H1 (cell line): ENCODE results near the gene KTN1. TPM values are rescaled to one million over a fixed set of nuclear protein-coding genes. Genes with fewer than 3 reads are reported as not detected.

ENCODE experiments used
- KDM4A ChIP-seq: IDR thresholded peaks from one replicate; pipeline ENCODE4 v1.7.1; 2012; ENCODE audit warnings: low read depth, mild to moderate bottlenecking, moderate library complexity, low read length, inconsistent platforms; ENCODE audit not compliant: severe bottlenecking
- PHF8 ChIP-seq: fragments of 200-600 bp; sonication (generic); conservative IDR thresholded peaks from 2 replicates; pipeline ENCODE4 v1.7.1; 2012; ENCODE audit warnings: low read depth, mild to moderate bottlenecking, inconsistent platforms, low read length, moderate library complexity
- POLR2AphosphoS5 ChIP-seq: IDR thresholded peaks from 2 replicates; pipeline ENCODE4 v1.6.1; 2011; ENCODE audit warnings: low read depth, low read length
- RXRA ChIP-seq: IDR thresholded peaks from 2 replicates; pipeline ENCODE4 v1.6.1; 2011; ENCODE audit warnings: low read depth, mild to moderate bottlenecking, low read length, moderate library complexity; ENCODE audit not compliant: insufficient read depth
- SIRT6 ChIP-seq: IDR thresholded peaks from one replicate; pipeline ENCODE4 v1.7.1; 2012; ENCODE audit warnings: low read length, inconsistent platforms
- SRF ChIP-seq: IDR thresholded peaks from 2 replicates; pipeline ENCODE4 v1.6.1; 2011; ENCODE audit warnings: mild to moderate bottlenecking, low read depth, low read length, moderate library complexity
- YY1 ChIP-seq: IDR thresholded peaks from 2 replicates; pipeline ENCODE4 v1.6.1; 2011; ENCODE audit warnings: low read depth, mild to moderate bottlenecking, low read length
- polyA plus RNA-seq, 7 experiments: library from polyadenylated mRNA; depleted of rRNA in 3 of 7; stranded (reverse) in 5 of 7; unstranded in 2 of 7; fragments of >200 nt in 5 of 7; fragments of 200-250 nt in 2 of 7; gene quantifications; 1 replicate in 5 of 7; 2 replicates in 1 of 7; 4 replicates in 1 of 7; pipeline versions ENCODE4 v1.2.1 to v1.2.3, GENCODE V29; 2011 to 2013; ENCODE audit warnings: missing spikeins in 2 of 7, mixed read lengths in 2 of 7
- total RNA-seq: library from RNA; stranded (reverse); fragmentation: NEBNext Ultra II Directional; extraction: Animal tissue kit (Norgen Biotek cat#: 25700); gene quantifications from 2 replicates; pipeline ENCODE4 v1.2.1, GENCODE V29; 2021

Gene KTN1
- total and polyA plus RNA-seq, 2 of the 8 experiments (the other 6 are each of a cell fraction or from before 2014, with no cell fraction given) = 15.4 to 151 TPM

DNA sequence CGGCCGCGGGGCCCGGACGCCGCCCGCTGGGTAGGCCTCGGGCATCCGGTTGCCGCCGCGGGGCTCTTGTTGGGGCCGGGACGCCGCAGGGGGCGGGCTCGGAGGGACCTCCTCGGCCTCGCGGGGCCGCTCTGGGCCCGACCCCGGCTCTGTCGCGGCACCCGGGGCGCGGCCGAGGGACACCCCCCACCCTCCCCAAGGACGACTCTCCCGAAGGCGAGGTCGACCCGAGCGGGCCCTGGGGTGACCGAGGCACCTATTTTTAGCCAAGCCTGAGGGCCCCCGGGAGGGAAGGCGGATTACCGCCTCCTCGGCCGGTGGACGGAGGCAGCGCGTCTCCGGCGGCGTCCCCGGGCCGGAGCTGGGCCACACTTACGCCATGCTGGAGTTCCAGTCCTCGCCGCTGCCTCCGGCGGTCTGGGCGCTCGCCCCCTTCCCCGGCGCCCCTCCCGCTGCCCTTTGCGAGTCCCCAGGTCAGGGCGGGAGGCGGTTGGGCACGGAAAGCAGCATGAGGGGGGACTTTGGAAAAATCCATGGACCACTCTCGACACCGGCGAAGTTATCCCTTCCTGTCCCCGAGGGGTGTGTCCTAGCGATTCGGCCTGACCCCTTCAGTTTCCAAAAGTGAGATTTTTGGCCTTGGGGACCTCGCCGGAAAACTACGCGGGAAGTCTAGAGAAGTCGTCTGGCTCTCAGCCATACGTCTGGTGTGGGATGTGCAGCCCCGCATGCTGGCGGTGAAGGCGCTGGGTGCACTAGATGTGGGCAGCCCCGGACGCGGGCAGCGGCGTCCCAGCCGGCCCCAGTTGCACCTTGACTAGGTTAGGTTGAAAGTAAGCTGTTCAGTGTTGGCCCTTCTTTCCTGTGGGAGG lies 699 bp downstream of the KTN1 start (continued):
- TF ChIP-seq KDM4A (peak; percentile 73), SRF (no peak), POLR2AphosphoS5 (peak; percentile 59), PHF8 (peak; percentile 73), RXRA (no peak), YY1 (peak; percentile 54; the same call in 1 of the 2 replicates), SIRT6 (no peak)
